ENCODE measurements around the gene TMEM101. TPM values are rescaled to one million over a fixed set of nuclear protein-coding genes. Genes with fewer than 3 reads are reported as not detected.
"Not testable (repeated sequence)": the region's sequence is repeated elsewhere in the genome, so short reads cannot be mapped to it uniquely, and the experiment has no call there.

The TMEM101 gene
- polyA plus RNA-seq, 2 donors, result 12.9 to 26.5 TPM

DNA sequence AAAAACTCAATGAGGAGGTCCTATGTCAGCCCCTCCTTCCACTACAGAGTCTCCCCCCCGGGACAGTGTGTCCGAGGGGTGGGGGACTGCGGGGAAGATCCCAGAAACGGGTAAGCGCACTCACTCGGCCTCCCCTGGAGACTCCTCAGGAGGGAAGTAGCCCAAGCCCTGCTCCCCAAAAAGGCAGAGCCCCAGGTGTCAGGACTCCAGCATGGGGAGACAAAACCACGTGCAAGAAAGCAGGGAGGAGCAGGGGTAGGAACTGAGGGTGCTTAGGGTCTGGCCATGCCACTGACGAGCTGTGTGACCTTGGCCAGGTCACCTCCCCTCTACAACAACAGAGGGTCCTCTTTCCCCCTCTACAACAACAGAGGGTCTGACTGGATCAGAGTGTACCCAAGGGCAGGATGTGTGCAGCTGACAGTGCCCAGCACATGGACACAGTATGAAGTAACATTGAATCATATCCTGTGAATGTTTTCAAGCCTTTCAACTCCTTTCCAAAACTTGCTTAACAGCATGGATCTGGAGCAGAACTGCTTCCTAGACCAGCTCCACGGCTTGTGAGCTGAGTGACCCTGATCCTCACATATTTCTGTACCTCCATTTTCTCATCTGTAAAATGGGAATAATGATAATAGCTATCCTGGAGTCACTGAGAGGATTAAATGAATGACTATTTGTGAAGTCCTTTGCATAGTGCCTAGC, 12.5 kb downstream of the TMEM101 start:
- peaks cover 0 to 5% of the 10 kb centered on the region in 2 donors for H3K27me3 ChIP-seq (ENCODE audit: control insufficient read depth in 1 of 2, insufficient read depth in 2 of 2, low read length in 2 of 2)
- no peak overlapping the region for H3K27ac ChIP-seq (ENCODE audit: low read depth in 2 of 2, low read length in 1 of 2)
- H3K4me1 ChIP-seq (ENCODE audit: control insufficient read depth in 2 of 2, insufficient read depth in 2 of 2, low read length in 1 of 2), result peaks cover 15 to 24% of the 10 kb centered on the region in 2 donors
- no peak overlapping the region for H3K4me3 ChIP-seq (ENCODE audit: low read depth in 1 of 2, low read length in 2 of 2)
- no peaks in the 10 kb centered on the region for H3K36me3 ChIP-seq (ENCODE audit: control insufficient read depth in 2 of 2, insufficient read depth in 2 of 2, low read length in 1 of 2)
- no peaks in the 10 kb centered on the region for H3K9me3 ChIP-seq (ENCODE audit: control insufficient read depth in 2 of 2, insufficient read depth in 1 of 2, low read depth in 1 of 2, low read length in 1 of 2)
- WGBS, 2 donors, result 70 to 71% methylated on average over 9 of the region's 9 CpGs

DNA sequence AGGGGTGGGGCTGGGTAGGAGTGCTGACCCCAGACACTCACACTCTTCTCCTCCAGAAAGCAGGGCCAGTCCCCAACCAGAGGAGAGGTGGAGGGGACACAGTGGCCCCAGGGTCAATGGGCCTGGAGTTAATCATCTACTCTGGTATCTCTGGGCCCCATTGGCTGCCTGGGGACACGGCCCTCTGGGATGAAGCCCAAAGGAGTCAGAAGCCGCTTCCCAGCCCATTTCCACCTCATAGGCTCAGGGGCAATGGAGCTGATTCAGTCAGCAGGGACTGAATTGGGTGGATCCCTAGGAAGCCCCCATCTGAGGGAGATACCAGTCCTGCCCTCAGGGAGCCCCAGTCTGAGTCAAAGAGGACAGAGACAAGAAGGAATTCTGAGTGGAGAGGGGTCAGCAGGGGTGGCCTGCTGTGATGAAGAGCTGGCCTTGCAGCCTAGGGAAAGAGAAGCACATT, 13.3 kb downstream of the TMEM101 start:
- no peaks in the 10 kb centered on the region for H3K36me3 ChIP-seq (ENCODE audit: control insufficient read depth in 2 of 2, insufficient read depth in 2 of 2, low read length in 1 of 2)
- no peak overlapping the region for H3K27ac ChIP-seq (ENCODE audit: low read depth in 2 of 2, low read length in 1 of 2)
- H3K4me1 ChIP-seq (ENCODE audit: control insufficient read depth in 2 of 2, insufficient read depth in 2 of 2, low read length in 1 of 2), result peaks cover 14 to 21% of the 10 kb centered on the region in 2 donors
- 66 to 84% methylated on average over 2 of the region's 2 CpGs for WGBS, 2 donors
- no peaks in the 10 kb centered on the region for H3K9me3 ChIP-seq (ENCODE audit: control insufficient read depth in 2 of 2, insufficient read depth in 1 of 2, low read depth in 1 of 2, low read length in 1 of 2)
- H3K4me3 ChIP-seq (ENCODE audit: low read depth in 1 of 2, low read length in 2 of 2), result no peak overlapping the region
- H3K27me3 ChIP-seq (ENCODE audit: control insufficient read depth in 1 of 2, insufficient read depth in 2 of 2, low read length in 2 of 2), result peaks cover 0 to 5% of the 10 kb centered on the region in 2 donors

DNA sequence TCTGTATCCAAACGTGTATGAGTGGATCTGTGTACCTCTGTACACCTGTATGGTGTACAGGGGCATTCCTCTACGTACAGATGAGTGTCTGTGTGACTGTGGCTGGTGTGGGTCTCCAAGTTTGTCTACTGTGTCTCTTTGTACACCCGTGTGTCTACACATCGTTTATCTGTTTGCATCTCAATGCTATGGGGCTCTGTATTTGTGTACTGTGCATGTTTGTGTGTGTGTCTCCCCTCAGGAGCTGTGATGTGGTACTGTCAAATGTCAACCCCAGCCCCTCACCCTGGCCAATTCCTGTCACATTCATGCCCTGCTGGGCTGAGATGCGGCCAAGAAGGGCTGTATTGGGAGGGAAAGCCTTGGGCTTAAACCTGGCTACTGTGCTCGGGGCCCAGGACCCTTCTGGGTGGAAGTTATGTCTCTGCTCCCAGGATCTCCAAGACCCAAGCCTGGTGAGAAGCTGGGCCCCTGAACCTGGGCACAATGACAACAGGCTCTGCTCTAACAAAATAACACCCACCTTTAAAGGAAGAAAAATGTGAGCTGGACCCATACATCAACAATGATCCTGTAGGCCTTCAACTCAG, 13.8 kb downstream of the TMEM101 start:
- no peaks in the 10 kb centered on the region for H3K9me3 ChIP-seq (ENCODE audit: control insufficient read depth in 2 of 2, insufficient read depth in 1 of 2, low read depth in 1 of 2, low read length in 1 of 2)
- peaks cover 0 to 5% of the 10 kb centered on the region in 2 donors for H3K27me3 ChIP-seq (ENCODE audit: control insufficient read depth in 1 of 2, insufficient read depth in 2 of 2, low read length in 2 of 2)
- peaks cover 13 to 16% of the 10 kb centered on the region in 2 donors for H3K4me1 ChIP-seq (ENCODE audit: control insufficient read depth in 2 of 2, insufficient read depth in 2 of 2, low read length in 1 of 2)
- H3K36me3 ChIP-seq (ENCODE audit: control insufficient read depth in 2 of 2, insufficient read depth in 2 of 2, low read length in 1 of 2), result no peaks in the 10 kb centered on the region
- WGBS, 2 donors, result 74 to 75% methylated on average over 6 of the region's 6 CpGs
- H3K27ac ChIP-seq (ENCODE audit: low read depth in 2 of 2, low read length in 1 of 2), result no peak overlapping the region
- no peak overlapping the region for H3K4me3 ChIP-seq (ENCODE audit: low read depth in 1 of 2, low read length in 2 of 2)

DNA sequence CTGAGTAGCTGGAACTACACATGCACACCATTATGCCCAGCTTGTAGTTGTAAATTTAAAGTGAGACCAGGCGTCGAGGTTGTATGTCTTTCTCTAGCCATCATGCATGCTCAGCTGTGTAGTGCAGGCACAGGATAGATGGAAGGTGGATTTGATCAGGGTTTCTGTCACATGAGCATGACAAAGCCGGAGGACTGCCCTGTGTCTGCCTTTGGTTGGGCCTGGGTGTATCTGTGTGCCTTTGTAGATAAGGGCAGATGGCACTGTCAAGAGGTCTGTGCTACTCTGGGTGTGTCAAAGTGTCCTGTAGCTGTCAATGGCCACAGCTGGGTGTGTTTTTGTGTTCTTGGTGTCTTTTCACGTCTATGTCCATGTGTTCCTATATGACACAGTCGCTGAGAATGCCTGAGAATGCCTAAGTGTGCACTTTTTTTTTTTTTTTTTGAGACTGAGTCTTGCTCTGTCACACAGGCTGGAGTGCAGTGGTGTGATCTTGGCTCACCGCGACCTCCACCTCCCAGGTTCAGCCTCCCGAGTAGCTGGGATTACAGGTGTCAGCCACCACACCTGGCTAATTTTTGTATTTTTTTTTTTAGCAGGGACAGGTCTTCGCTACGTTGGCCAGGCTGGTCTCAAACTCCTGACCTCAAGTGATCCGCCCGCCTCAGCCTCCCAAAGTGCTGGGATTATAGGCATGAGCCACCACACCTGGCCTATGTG, 14.5 kb downstream of the TMEM101 start:
- Histone ChIP-seq H3K27me3 (ENCODE audit: control insufficient read depth in 1 of 2, insufficient read depth in 2 of 2, low read length in 2 of 2) (peaks cover 0 to 3% of the 10 kb centered on the region in 2 donors), H3K4me3 (ENCODE audit: low read depth in 1 of 2, low read length in 2 of 2) (no peak overlapping the region), H3K9me3 (ENCODE audit: control insufficient read depth in 2 of 2, insufficient read depth in 1 of 2, low read depth in 1 of 2, low read length in 1 of 2) (no peaks in the 10 kb centered on the region), H3K4me1 (ENCODE audit: control insufficient read depth in 2 of 2, insufficient read depth in 2 of 2, low read length in 1 of 2) (peaks cover 8 to 11% of the 10 kb centered on the region in 2 donors), H3K36me3 (ENCODE audit: control insufficient read depth in 2 of 2, insufficient read depth in 2 of 2, low read length in 1 of 2) (no peaks in the 10 kb centered on the region), H3K27ac (ENCODE audit: low read depth in 2 of 2, low read length in 1 of 2) (no peak overlapping the region)
- 83 to 85% methylated on average over 12 of the region's 12 CpGs for WGBS, 2 donors

DNA sequence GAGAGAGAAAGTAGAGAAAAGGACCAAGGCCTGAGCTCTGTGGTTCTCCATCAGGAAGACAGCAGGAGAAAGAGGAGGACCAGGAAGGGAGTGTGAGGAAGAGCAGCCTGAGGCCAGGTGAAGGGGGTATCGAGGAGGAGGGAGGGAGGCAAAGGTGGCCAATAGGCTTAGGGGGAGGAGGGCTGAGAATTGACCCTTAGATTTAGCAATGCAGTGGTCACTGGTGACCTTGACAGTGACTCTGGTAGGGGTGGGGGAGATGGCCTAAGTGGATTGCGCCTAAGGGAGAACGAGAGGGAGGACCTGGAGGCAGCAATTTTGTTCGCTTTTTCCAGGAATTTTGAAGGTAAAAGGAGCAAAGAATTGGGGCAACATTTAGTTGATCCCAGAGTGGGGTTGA, 15.7 kb downstream of the TMEM101 start:
- WGBS, 2 donors, result 80 to 87% methylated on average over 4 of the region's 4 CpGs
- Histone ChIP-seq H3K27ac (ENCODE audit: low read depth in 2 of 2, low read length in 1 of 2) (no peak overlapping the region), H3K9me3 (ENCODE audit: control insufficient read depth in 2 of 2, insufficient read depth in 1 of 2, low read depth in 1 of 2, low read length in 1 of 2) (no peaks in the 10 kb centered on the region), H3K27me3 (ENCODE audit: control insufficient read depth in 1 of 2, insufficient read depth in 2 of 2, low read length in 2 of 2) (no peaks in the 10 kb centered on the region), H3K4me3 (ENCODE audit: low read depth in 1 of 2, low read length in 2 of 2) (no peak overlapping the region), H3K36me3 (ENCODE audit: control insufficient read depth in 2 of 2, insufficient read depth in 2 of 2, low read length in 1 of 2) (no peaks in the 10 kb centered on the region), H3K4me1 (ENCODE audit: control insufficient read depth in 2 of 2, insufficient read depth in 2 of 2, low read length in 1 of 2) (no peaks in the 10 kb centered on the region)

DNA sequence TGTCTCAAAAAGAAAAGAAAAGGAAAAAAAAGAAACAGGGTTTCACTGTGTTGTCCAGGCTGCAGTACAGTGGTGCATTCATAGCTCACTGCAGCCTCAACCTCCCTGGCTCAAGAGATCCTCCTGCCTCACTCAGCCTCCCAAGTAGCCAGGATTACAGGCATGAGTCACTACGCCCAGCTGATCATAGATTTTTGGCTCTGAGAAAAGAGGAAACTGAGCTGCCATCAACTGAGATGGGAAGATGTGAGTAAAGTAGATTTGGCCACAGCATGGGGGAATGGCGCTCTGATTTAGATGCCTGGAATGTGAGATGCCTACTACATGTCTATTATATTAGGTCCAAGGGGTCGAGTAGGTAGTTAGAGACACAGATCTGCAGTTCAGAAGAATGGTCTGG, 16.2 kb downstream of the TMEM101 start:
- Histone ChIP-seq H3K27me3 (ENCODE audit: control insufficient read depth in 1 of 2, insufficient read depth in 2 of 2, low read length in 2 of 2) (no peaks in the 10 kb centered on the region), H3K4me1 (ENCODE audit: control insufficient read depth in 2 of 2, insufficient read depth in 2 of 2, low read length in 1 of 2) (no peaks in the 10 kb centered on the region), H3K36me3 (ENCODE audit: control insufficient read depth in 2 of 2, insufficient read depth in 2 of 2, low read length in 1 of 2) (no peaks in the 10 kb centered on the region), H3K27ac (ENCODE audit: low read depth in 2 of 2, low read length in 1 of 2) (no peak overlapping the region), H3K9me3 (ENCODE audit: control insufficient read depth in 2 of 2, insufficient read depth in 1 of 2, low read depth in 1 of 2, low read length in 1 of 2) (no peaks in the 10 kb centered on the region), H3K4me3 (ENCODE audit: low read depth in 1 of 2, low read length in 2 of 2) (no peak overlapping the region)
- 71 to 85% methylated on average over 3 of the region's 3 CpGs for WGBS, 2 donors

DNA sequence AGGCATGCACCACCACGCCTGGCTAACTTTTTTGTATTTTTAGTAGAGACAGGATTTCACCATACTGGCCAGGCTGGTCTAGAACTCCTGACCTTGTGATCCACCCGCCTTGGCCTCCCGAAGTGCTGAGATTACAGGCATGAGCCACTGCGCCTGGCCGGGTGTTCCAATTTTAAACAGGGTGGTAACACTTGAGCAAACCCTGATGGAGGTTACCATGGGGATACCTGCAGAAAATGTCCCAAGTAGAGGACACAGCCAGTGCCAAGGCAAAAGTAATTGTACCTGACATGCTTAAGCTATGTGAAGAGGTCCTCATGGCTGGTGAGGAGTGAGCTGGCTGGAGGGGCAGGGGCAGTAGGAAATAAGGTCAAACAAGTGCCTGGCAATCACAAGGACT, 17.6 kb downstream of the TMEM101 start:
- not testable (repeated sequence) for H3K9me3 ChIP-seq (ENCODE audit: control insufficient read depth in 2 of 2, insufficient read depth in 1 of 2, low read depth in 1 of 2, low read length in 1 of 2); H3K36me3 ChIP-seq (ENCODE audit: control insufficient read depth in 2 of 2, insufficient read depth in 2 of 2, low read length in 1 of 2); H3K27me3 ChIP-seq (ENCODE audit: control insufficient read depth in 1 of 2, insufficient read depth in 2 of 2, low read length in 2 of 2); H3K27ac ChIP-seq (ENCODE audit: low read depth in 2 of 2, low read length in 1 of 2); H3K4me3 ChIP-seq (ENCODE audit: low read depth in 1 of 2, low read length in 2 of 2); H3K4me1 ChIP-seq (ENCODE audit: control insufficient read depth in 2 of 2, insufficient read depth in 2 of 2, low read length in 1 of 2)
- 82 to 86% methylated on average over 5 of the region's 5 CpGs for WGBS, 2 donors

DNA sequence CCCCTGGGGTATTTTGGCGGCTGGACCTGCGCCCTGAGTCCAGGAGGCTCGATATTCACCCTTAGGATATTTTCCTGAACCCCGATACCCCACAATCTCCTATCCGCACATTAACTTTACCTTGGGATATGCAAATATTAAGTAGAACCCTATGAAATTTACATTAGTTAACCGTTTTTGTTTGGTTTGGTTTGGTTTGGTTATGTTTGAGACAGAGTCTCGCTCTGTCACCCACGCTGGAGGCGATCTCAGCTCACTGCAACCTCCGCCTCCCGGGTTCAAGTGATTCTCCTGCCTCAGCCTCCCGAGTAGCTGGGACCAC, 19.7 kb downstream of the TMEM101 start:
- 19 to 21% methylated on average over 12 of the region's 12 CpGs for WGBS, 2 donors
- Histone ChIP-seq H3K27ac (ENCODE audit: low read depth in 2 of 2, low read length in 1 of 2) (no peak overlapping the region), H3K36me3 (ENCODE audit: control insufficient read depth in 2 of 2, insufficient read depth in 2 of 2, low read length in 1 of 2) (no peaks in the 10 kb centered on the region), H3K4me3 (ENCODE audit: low read depth in 1 of 2, low read length in 2 of 2) (no peak overlapping the region), H3K9me3 (ENCODE audit: control insufficient read depth in 2 of 2, insufficient read depth in 1 of 2, low read depth in 1 of 2, low read length in 1 of 2) (no peaks in the 10 kb centered on the region), H3K4me1 (ENCODE audit: control insufficient read depth in 2 of 2, insufficient read depth in 2 of 2, low read length in 1 of 2) (no peaks in the 10 kb centered on the region), H3K27me3 (ENCODE audit: control insufficient read depth in 1 of 2, insufficient read depth in 2 of 2, low read length in 2 of 2) (no peaks in the 10 kb centered on the region)

DNA sequence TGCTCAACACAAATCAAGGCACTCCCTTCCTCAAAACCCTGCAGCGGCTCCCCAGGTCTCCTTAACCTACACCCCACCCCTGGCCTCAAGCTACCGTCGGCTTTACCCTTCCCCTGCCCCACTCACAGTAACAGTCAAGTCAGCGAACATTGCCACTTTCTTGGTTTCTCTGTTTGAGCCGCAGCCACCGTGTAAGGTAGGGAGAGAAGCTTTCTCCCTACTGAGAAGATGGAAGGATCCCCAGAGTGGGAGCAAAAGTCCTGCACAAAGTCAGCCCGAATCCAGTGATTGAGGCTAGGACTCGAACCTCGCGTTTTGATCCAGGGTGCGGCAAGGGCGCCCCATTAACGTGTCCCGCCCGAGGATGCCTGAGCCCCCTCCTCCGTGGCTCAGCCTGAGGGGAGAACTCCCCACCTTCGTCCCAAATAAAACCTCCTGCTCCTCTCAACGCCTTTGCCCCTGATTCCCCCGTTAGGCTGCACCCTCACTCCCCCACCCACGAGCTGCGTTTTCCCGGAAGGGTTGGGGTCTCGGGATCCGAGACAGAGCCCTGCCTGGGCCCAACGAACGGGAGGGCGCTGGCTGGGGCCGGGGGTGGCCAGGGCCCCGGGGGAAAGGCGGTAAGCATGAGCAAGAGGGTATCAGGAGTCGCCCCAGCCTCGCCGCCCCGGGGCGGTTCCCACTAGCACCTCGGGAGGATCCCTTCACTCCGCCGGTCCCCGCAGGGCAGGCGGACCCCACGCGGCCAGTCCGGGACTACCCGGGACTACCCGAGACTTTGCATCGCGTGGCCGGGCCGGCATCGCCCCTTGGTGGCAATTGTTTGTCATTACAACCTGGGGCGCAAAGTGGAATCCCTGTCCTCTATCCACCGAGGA, 20.3 kb downstream of the TMEM101 start:
- Histone ChIP-seq H3K27ac (ENCODE audit: low read depth in 2 of 2, low read length in 1 of 2) (no peak overlapping the region), H3K9me3 (ENCODE audit: control insufficient read depth in 2 of 2, insufficient read depth in 1 of 2, low read depth in 1 of 2, low read length in 1 of 2) (no peaks in the 10 kb centered on the region), H3K36me3 (ENCODE audit: control insufficient read depth in 2 of 2, insufficient read depth in 2 of 2, low read length in 1 of 2) (no peaks in the 10 kb centered on the region), H3K4me1 (ENCODE audit: control insufficient read depth in 2 of 2, insufficient read depth in 2 of 2, low read length in 1 of 2) (no peaks in the 10 kb centered on the region), H3K27me3 (ENCODE audit: control insufficient read depth in 1 of 2, insufficient read depth in 2 of 2, low read length in 2 of 2) (no peaks in the 10 kb centered on the region), H3K4me3 (ENCODE audit: low read depth in 1 of 2, low read length in 2 of 2) (no peak overlapping the region)
- WGBS, 2 donors, result 8% methylated on average over 52 of the region's 52 CpGs

Data from esophagus (tissue), 2 donors.